Fibroblast of the conjunctiva (primary cell): ENCODE results near the gene MS4A1.
"Not testable (repeated sequence)": the region's sequence is repeated elsewhere in the genome, so short reads cannot be mapped to it uniquely, and the experiment has no call there.

ENCODE experiments used
- DNase-seq: peaks from one replicate; pipeline ENCODE4 v3.0.0-alpha.2; 2010; ENCODE audit warnings: low read depth

The MS4A1 gene

DNA sequence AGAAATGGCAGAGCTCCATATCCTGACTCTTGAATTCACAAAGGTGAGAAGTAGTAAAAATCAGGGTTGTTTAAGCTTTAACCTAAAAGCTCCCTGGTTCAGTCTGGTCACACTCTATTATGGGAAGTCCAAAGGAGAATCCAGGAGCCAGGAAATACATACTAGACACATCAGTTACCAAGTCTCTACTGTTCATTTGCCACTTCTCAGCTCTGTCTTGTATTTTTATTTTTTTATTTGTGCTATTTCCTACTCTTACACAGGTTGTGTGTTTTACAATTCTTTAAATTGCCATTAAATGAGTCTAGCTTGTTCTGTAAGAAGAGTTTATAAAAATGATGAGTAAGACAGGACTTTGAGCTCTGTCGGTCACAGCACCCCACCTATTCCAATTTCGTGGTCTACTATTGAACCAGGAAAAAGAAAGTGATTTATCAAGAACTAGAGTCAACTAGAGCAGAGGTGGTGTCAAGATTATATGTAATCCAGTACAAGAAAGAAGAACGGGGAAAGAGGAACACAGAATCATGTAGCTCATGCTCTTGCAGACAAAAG, 46.7 kb downstream of the MS4A1 start:
- no peak for DNase-seq

DNA sequence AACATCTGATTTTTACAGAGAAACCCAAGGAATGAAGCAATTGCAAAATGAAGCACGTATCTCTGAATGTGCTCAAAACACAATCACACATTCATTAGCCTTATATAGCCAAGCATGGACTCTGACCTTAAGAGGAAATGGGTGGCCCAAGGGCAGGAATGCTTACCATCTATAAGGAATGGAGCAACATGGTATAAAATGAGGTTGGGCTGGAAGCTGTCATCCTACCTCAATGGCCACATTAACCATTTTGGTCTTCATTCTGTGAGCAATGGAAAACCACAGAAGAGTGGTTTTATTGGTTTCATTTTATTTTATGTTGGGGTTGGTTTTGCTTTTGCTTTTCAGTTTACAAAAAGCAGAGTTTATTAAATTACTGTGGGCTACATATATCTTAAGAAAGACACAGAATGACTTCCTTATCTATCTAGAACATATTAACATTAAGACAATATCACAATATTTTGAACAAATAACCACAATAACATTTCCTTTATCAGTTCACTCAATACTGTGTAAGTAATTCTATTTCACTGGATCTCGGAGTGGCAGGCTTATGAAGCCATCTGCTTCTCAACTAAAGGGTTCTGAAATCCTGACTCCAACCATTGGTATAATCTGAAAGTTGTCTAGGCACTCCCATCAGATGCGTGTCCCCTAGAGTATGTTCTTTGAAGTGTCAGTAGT, 48.7 kb downstream of the MS4A1 start:
- DNase-seq: no peak

DNA sequence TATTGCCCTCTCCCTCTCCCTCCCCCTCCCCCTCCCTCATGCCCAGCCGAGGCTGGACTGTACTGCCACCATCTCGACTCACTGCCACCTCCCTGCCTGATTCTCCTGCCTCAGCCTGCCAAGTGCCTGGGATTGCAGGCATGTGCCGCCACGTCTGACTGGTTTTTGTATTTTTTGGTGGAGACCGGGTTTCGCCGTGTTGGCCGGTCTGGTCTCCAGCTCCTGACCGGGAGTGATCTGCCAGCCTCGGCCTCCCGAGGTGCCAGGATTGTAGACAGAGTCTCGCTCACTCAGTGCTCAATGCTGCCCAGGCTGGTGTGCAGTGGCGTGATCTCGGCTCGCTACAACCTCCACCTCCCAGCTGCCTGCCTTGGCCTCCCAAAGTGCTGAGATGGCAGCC, 54.0 kb downstream of the MS4A1 start:
- not testable (repeated sequence) for DNase-seq

DNA sequence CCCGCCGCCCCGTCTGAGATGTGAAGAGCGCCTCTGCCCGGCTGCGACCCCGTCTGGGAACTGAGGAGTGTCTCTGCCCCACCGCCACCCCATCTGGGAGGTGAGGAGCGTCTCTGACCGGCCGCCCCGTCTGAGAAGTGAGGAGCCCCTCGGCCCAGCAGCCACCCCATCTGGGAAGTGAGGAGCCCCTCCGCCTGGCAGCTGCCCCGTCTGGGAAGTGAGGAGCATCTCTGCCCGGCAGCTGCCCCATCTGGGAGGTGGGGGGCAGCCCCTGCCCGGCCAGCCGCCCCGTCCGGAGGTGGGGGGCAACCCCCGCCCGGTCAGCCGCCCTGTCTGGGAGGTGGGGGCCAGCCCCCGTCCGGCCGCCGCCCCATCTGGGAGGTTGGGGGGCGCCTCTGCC, 54.6 kb downstream of the MS4A1 start:
- DNase-seq: not testable (repeated sequence)

DNA sequence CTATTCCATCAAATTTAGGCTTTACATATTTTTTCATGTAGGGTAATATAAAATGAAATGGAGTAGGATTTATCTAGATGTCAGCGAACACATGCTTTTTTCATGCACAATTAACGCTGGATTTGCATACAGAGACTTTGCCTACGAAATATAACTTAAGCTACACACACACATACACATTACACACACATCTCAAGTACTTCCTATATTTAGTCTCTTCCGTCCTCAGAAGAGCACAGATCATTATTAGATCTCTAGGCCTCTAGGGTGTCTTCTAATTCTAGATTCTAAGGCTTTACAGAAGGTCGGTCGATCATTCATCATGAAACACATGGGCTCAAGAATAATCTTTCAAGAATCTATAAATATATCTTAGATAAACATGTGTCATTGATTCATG, 55.7 kb downstream of the MS4A1 start:
- DNase-seq: no peak

DNA sequence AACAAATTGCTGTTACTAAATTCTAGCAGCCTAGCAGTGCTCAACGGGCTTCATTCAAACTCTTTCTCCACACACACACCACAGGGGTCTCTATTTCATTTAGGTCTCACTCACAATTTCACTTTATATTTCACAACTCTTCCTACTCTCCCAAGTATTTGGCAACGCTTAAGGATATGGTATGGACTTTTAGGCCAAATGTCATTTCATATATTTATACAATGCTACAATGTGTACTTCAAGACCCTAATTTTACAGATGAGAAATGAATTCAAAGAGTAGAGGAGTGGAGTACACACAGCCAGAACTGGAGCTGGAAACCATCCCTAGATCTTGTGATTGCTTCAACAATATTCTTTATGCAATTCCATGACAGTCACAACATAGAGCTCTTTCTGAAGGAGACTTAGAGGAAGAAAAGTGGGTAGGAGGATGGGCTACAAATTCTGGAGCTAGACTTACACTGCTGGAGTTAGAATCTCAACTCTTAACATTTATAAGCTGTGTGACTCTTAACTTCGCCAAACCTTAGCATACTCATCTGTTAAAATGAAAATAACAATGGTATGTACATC, 57.1 kb downstream of the MS4A1 start:
- no peak for DNase-seq

DNA sequence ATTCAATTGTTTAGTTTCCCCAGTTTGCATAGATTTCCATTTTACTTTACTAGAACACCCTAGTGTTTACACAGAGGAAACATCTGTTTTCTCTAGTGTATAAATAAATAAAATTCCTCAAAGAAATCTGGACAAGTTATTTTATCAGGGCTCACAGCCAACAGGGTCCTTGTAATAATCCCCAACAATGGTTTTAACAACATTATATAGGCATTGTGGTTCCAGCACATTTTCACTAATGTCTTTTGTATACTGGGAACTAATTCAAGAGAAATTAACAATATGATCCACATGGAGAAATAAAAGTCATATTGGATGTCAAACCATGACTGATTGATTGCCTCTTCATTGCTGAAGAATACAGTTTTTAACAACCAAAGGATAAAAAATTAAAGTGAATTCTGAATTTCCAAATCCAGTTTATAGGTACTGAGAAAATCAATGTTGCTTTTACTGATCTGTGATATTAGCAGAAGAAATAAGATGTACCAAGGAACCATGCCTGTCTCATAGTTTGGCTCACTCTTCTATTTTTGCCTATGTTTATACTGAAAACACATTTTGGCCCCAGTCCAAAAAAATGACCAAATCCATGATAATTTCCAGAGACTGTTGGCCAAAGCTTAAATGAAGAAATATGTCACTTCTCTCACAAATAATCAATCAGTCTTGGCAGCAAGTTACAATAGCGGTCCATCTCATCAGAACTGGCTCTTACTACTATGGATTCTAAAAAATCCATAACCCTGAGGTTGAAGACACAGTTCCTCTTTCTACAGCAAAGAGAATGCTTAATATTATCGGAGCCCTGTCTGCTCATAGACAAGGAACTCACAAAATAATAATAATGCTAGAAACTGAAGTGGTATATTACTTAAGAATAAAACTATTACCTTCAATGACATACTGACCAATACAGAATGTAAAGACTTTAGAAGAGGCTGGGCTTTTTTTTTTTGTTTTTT, 58.1 kb downstream of the MS4A1 start:
- DNase-seq: no peak

DNA sequence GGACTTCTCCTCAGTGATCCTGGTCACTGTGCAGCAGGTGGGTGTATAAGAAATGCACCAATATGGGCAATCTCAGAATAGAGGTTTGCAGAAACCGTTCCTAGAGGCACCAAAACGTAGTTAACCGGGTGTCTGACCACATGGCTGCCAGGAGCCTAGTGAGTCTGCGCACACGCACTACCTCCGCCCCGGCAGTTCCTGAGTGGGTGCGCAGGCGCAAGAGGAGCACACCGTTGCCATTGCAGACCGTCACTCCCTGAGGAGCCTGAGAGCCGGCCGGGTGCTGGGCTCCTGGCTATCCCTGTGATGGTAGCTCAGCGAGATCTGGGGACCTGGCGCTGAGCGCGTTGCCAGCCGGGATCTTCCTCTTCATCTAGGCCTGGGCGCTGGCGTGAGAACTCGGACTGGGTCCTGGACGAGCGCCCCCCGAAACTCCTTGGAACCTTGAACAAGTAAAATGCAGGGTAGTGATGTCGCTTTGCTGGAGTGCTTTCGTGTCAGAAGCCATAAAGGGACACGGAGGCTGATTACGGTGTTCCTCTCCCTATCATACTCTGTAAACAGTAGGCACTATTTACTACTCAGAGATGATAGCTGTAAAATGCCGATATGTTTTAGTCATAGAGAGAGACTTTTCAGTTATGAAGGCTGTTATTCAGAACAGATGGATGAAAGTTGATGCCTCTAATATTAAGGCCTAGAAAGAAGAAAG, 59.7 kb downstream of the MS4A1 start, which contains the start of gene MS4A13:
MS4A13 (plus strand) TSS at position 249 of the 712 bp plus-strand sequence. CDS start 2,692 bp downstream, outside the sequence.
- DNase-seq: no peak
